ENCODE results near the gene MAML1.

Gene MAML1

DNA sequence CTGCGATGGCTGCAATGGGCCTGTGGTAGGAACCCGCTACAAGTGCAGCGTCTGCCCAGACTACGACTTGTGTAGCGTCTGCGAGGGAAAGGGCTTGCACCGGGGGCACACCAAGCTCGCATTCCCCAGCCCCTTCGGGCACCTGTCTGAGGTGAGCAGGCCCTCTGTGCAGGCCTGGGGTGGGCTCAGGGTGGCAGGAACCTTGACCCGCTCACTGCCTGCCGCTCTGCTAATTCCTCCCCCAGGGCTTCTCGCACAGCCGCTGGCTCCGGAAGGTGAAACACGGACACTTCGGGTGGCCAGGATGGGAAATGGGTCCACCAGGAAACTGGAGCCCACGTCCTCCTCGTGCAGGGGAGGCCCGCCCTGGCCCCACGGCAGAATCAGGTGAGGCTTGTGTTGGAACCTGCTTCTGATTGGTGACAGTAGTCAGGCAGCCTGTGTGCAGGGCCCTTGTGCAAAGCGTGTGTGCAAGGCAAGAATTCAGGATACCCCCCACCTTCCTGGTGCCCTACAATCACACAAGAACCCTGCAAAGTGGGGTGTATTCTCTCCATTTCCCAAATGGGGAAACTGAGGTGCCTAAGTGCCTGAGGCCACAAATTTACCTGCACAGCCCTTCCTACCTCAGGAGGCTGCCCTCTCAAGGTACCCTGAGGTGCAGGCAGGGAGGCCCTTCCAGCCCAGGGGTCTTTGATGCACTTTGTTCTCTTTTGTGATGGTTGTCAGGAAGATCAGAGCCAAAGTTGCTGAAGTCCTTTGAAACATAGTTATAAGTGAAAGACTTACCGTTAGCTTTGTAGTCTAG, 91.5 kb downstream of the MAML1 start:
- no peak overlapping the region for H3K4me3 ChIP-seq (ENCODE audit: low read length)

GRCh38 chr5:179824745-179825112, 92.1 kb downstream of the MAML1 start:
- no peaks in the 10 kb centered on the region for H3K9me3 ChIP-seq (ENCODE audit: control insufficient read depth, low read depth, low read length)
- H3K4me3 ChIP-seq (ENCODE audit: low read length), result no peak overlapping the region
- H3K27me3 ChIP-seq (ENCODE audit: control insufficient read depth, insufficient read depth, low read length), result peaks cover 2% of the 10 kb centered on the region
- no peak overlapping the region for H3K27ac ChIP-seq (ENCODE audit: low read length)
- H3K36me3 ChIP-seq (ENCODE audit: control insufficient read depth, low read depth, low read length), result peaks cover 58% of the 10 kb centered on the region
- H3K9ac ChIP-seq (ENCODE audit: low read length), result no peak overlapping the region
- H3K4me1 ChIP-seq (ENCODE audit: control insufficient read depth, low read depth, low read length), result peaks cover 25% of the 10 kb centered on the region

More for the DNA sequence above, 91.5 kb downstream of the MAML1 start:
- no peak overlapping the region for H3K9ac ChIP-seq (ENCODE audit: low read length)
- H3K4me1 ChIP-seq (ENCODE audit: control insufficient read depth, low read depth, low read length), result peaks cover 27% of the 10 kb centered on the region
- no peaks in the 10 kb centered on the region for H3K9me3 ChIP-seq (ENCODE audit: control insufficient read depth, low read depth, low read length)
- no peak overlapping the region for H3K27ac ChIP-seq (ENCODE audit: low read length)
- peaks cover 55% of the 10 kb centered on the region for H3K36me3 ChIP-seq (ENCODE audit: control insufficient read depth, low read depth, low read length)
- H3K27me3 ChIP-seq (ENCODE audit: control insufficient read depth, insufficient read depth, low read length), result peaks cover 3% of the 10 kb centered on the region

GRCh38 chr5:179825655-179826182, 93.1 kb downstream of the MAML1 start:
- Histone ChIP-seq H3K4me1 (ENCODE audit: control insufficient read depth, low read depth, low read length) (peaks cover 17% of the 10 kb centered on the region), H3K27ac (ENCODE audit: low read length) (no peak overlapping the region), H3K9me3 (ENCODE audit: control insufficient read depth, low read depth, low read length) (no peaks in the 10 kb centered on the region), H3K9ac (ENCODE audit: low read length) (no peak overlapping the region), H3K36me3 (ENCODE audit: control insufficient read depth, low read depth, low read length) (peaks cover 68% of the 10 kb centered on the region), H3K27me3 (ENCODE audit: control insufficient read depth, insufficient read depth, low read length) (no peaks in the 10 kb centered on the region), H3K4me3 (ENCODE audit: low read length) (no peak overlapping the region)

All from iPS-18a (cell line).